A549 (cell line): ENCODE results near the gene EFHC2. TPM values are rescaled to one million over a fixed set of nuclear protein-coding genes. Genes with fewer than 3 reads are reported as not detected.

ENCODE experiments used
- ATAC-seq, 2 experiments: fragments of 200-7000 bp in 1 of 2; fragments of >200 bp in 1 of 2; cut with Nextera tagmentation in 1 of 2; cut with Tn5 transposase in 1 of 2; 3 replicates each; pipeline versions ENCODE4 v1.8.0 to v1.9.1; 2018 to 2020; ENCODE audit warnings: mild to moderate bottlenecking in 1 of 2, moderate library complexity in 1 of 2
- CTCF ChIA-PET: fragments of 300-600 bp; sonication (Branson Sonifier 250); formaldehyde crosslinking; extraction: SDS; loops from one replicate; lab custom pipeline; 2021; ENCODE audit warnings: antibody characterized with exemption, inconsistent platforms; lab: Yijun Ruan, JAX
- POLR2A ChIA-PET: fragments of 350-600 bp; formaldehyde crosslinking; extraction: SDS; loops from one replicate; lab custom pipeline; 2021; ENCODE audit warnings: antibody characterized with exemption, inconsistent platforms; lab: Yijun Ruan, JAX
- DNase-seq, 2 experiments: peaks; one replicate each; pipeline versions ENCODE4 v3.0.0 to v3.0.0-alpha.2; 2011 to 2016; ENCODE audit warnings: low read depth in 1 of 2, low spot score in 1 of 2
- FAIRE-seq: peaks from 2 replicates; lab custom pipeline; 2011; peaks lifted over from hg19 to GRCh38; lab: Jason Lieb, UNC
- H3K27ac ChIP-seq, 2 experiments: fragments of >200 bp; sonication (Bioruptor Twin); formaldehyde crosslinking; 3 replicates each; pipeline ENCODE4 v1.5.1; 2016 to 2017
- H3K4me1 ChIP-seq: fragments of >200 bp; sonication (Bioruptor Twin); formaldehyde crosslinking; 3 replicates; pipeline ENCODE4 v1.6.1; 2016
- H3K4me2 ChIP-seq: fragments of >200 bp; sonication (Bioruptor Twin); formaldehyde crosslinking; 3 replicates; pipeline ENCODE4 v1.6.1; 2016
- H3K4me3 ChIP-seq: fragments of >200 bp; sonication (Bioruptor Twin); formaldehyde crosslinking; 3 replicates; pipeline ENCODE4 v1.5.1; 2016
- H3K9me3 ChIP-seq: fragments of >200 bp; sonication (Bioruptor Twin); formaldehyde crosslinking; 3 replicates; pipeline ENCODE4 v1.6.1; 2016
- CBX2 ChIP-seq: fragments of 200-600 bp; sonication (generic); IDR thresholded peaks from 2 replicates; pipeline ENCODE4 v1.6.1; 2016; ENCODE audit warnings: low read depth, mild to moderate bottlenecking, borderline replicate concordance
- CBX8 ChIP-seq: fragments of 200-600 bp; sonication (generic); IDR thresholded peaks from 2 replicates; pipeline ENCODE4 v1.6.1; 2016
- CEBPB ChIP-seq, 2 experiments: fragments of >200 bp in 1 of 2; sonication (Bioruptor Twin) in 1 of 2; formaldehyde crosslinking in 1 of 2; IDR thresholded peaks; 2 replicates each; pipeline ENCODE4 v1.6.1; 2012 to 2016
- CHD2 ChIP-seq: fragments of 150-350 bp; IDR thresholded peaks from 2 replicates; pipeline ENCODE4 v1.6.1; 2014; ENCODE audit warnings: low read length; ENCODE audit not compliant: partially characterized antibody
- CHD4 ChIP-seq: fragments of 200-600 bp; sonication (generic); IDR thresholded peaks from 2 replicates; pipeline ENCODE4 v1.6.1; 2016; ENCODE audit warnings: antibody characterized with exemption, mild to moderate bottlenecking, borderline replicate concordance
- CTCF ChIP-seq: fragments of >200 bp; sonication (Bioruptor Twin); formaldehyde crosslinking; IDR thresholded peaks from 3 replicates; pipeline ENCODE4 v1.5.1; 2016
- E2F6 ChIP-seq: IDR thresholded peaks from 2 replicates; pipeline ENCODE4 v1.6.1; 2012; ENCODE audit warnings: low read depth, borderline replicate concordance
- EHF ChIP-seq: fragments of 250-450 bp; sonication (Bioruptor Pico); IDR thresholded peaks from 2 replicates; pipeline ENCODE4 v1.5.0; 2020; ENCODE audit warnings: mild to moderate bottlenecking
- EP300 ChIP-seq, 2 experiments: fragments of >200 bp; sonication (Bioruptor Twin); formaldehyde crosslinking; IDR thresholded peaks; 2 replicates in 1 of 2; 3 replicates in 1 of 2; pipeline ENCODE4 v1.6.1; 2016 to 2017
- ESRRA ChIP-seq: fragments of 150-350 bp; IDR thresholded peaks from 2 replicates; pipeline ENCODE4 v1.6.1; 2014; ENCODE audit warnings: mild to moderate bottlenecking, low read length, borderline replicate concordance
- FOSB ChIP-seq: fragments of 250-450 bp; sonication (Bioruptor Pico); IDR thresholded peaks from 2 replicates; pipeline ENCODE4 v1.5.0; 2020; ENCODE audit warnings: mild to moderate bottlenecking, moderate library complexity
- FOSL2 ChIP-seq, 2 experiments: fragments of 450-650 bp in 1 of 2; fragments of >200 bp in 1 of 2; sonication (Bioruptor Twin) in 1 of 2; formaldehyde crosslinking; IDR thresholded peaks; 2 replicates each; pipeline versions ENCODE4 v1.5.0 to v1.6.1; 2016 to 2020; ENCODE audit warnings: mild to moderate bottlenecking in 1 of 2, moderate library complexity in 1 of 2
- GATA3 ChIP-seq: IDR thresholded peaks from 2 replicates; pipeline ENCODE4 v1.6.1; 2012; ENCODE audit warnings: borderline replicate concordance
- HDAC2 ChIP-seq: fragments of 200-600 bp; sonication (generic); IDR thresholded peaks from 2 replicates; pipeline ENCODE4 v1.6.1; 2016
- HES2 ChIP-seq: fragments of >200 bp; sonication (Bioruptor Twin); formaldehyde crosslinking; IDR thresholded peaks from 2 replicates; pipeline ENCODE4 v1.6.1; 2016
- HEYL ChIP-seq: fragments of 250-450 bp; sonication (Bioruptor Pico); IDR thresholded peaks from 2 replicates; pipeline ENCODE4 v1.8.0; 2021; ENCODE audit warnings: mild to moderate bottlenecking, moderate library complexity
- HOXA7 ChIP-seq: fragments of 250-450 bp; sonication (Bioruptor Pico); IDR thresholded peaks from 2 replicates; pipeline ENCODE4 v1.5.0; 2020; ENCODE audit warnings: mild to moderate bottlenecking, moderate library complexity
- HOXB13 ChIP-seq: fragments of 250-450 bp; sonication (Bioruptor Pico); IDR thresholded peaks from 2 replicates; pipeline ENCODE4 v1.5.0; 2020; ENCODE audit warnings: low read depth, mild to moderate bottlenecking, moderate library complexity
- JUN ChIP-seq, 2 experiments: fragments of >200 bp; sonication (Bioruptor Twin); formaldehyde crosslinking; IDR thresholded peaks; 2 replicates in 1 of 2; 3 replicates in 1 of 2; pipeline ENCODE4 v1.6.1; 2016 to 2017
- JUNB ChIP-seq: fragments of >200 bp; sonication (Bioruptor Twin); formaldehyde crosslinking; IDR thresholded peaks from 2 replicates; pipeline ENCODE4 v1.6.1; 2016
- KDM1A ChIP-seq: fragments of 200-600 bp; sonication (generic); IDR thresholded peaks from 2 replicates; pipeline ENCODE4 v1.6.1; 2016; ENCODE audit warnings: low read depth, mild to moderate bottlenecking
- MAFK ChIP-seq: fragments of 450-650 bp; IDR thresholded peaks from 2 replicates; pipeline ENCODE4 v1.6.1; 2014; ENCODE audit not compliant: partially characterized antibody
- MYC ChIP-seq: IDR thresholded peaks from 2 replicates; pipeline ENCODE4 v1.6.1; 2012; ENCODE audit warnings: mild to moderate bottlenecking, inconsistent platforms, low read length, improper control_type of control experiment, borderline replicate concordance
- NPAS2 ChIP-seq: fragments of 250-450 bp; sonication (Bioruptor Pico); IDR thresholded peaks from 2 replicates; pipeline ENCODE4 v1.8.0; 2022; ENCODE audit warnings: mild to moderate bottlenecking, moderate library complexity, borderline replicate concordance
- NR3C1 ChIP-seq: fragments of >200 bp; sonication (Bioruptor Twin); formaldehyde crosslinking; IDR thresholded peaks from 3 replicates; pipeline ENCODE4 v1.6.1; 2017
- RCOR1 ChIP-seq: fragments of 150-350 bp; IDR thresholded peaks from 2 replicates; pipeline ENCODE4 v1.6.1; 2014; ENCODE audit warnings: antibody characterized with exemption, low read length, low read depth
- SREBF2 ChIP-seq: fragments of 450-650 bp; IDR thresholded peaks from 2 replicates; pipeline ENCODE4 v1.6.1; 2014; ENCODE audit warnings: mild to moderate bottlenecking, moderate library complexity
- TP53 ChIP-seq: fragments of 250-450 bp; sonication (Bioruptor Pico); IDR thresholded peaks from 2 replicates; pipeline ENCODE4 v1.5.0; 2021; ENCODE audit warnings: mild to moderate bottlenecking, moderate library complexity
- ZC3H11A ChIP-seq: fragments of 450-650 bp; IDR thresholded peaks from 2 replicates; pipeline ENCODE4 v1.6.1; 2014; ENCODE audit warnings: antibody characterized with exemption, mild to moderate bottlenecking
- ZNF302 ChIP-seq: fragments of 250-450 bp; sonication (Bioruptor Pico); IDR thresholded peaks from 2 replicates; pipeline ENCODE4 v1.9.0; 2021; ENCODE audit warnings: inconsistent platforms, mild to moderate bottlenecking, moderate library complexity
- WGBS: methylation state at CpG from one replicate; pipeline ENCODE4 v1.1.6; 2017; ENCODE audit errors: missing lambda C conversion rate; 5-methylcytosine and 5-hydroxymethylcytosine counted together
- polyA plus RNA-seq, 4 experiments: library from polyadenylated mRNA; depleted of rRNA in 3 of 4; stranded (reverse); fragments of >200 nt; fragmentation: RNase III in 1 of 4; extraction: RNeasy Plus Mini Kit Qiagen cat#74134 plus additional on column Dnase treatment in 1 of 4; gene quantifications; 2 replicates in 3 of 4; 3 replicates in 1 of 4; pipeline ENCODE4 v1.2.3, GENCODE V29; 2011 to 2017
- TF ChIP-seq, protein P1 (sequence below): fragments of >200 bp; sonication (Bioruptor Twin); formaldehyde crosslinking; IDR thresholded peaks from 3 replicates; pipeline ENCODE4 v1.6.1; 2016
- TF ChIP-seq, protein P2 (sequence below): IDR thresholded peaks from 2 replicates; pipeline ENCODE4 v1.6.1; 2012

Gene EFHC2
- polyA plus RNA-seq, 2 of the 4 experiments (the other 2 are of a cell fraction): 0.48 to 0.80 TPM

- TF ChIP-seq, protein P1, sequence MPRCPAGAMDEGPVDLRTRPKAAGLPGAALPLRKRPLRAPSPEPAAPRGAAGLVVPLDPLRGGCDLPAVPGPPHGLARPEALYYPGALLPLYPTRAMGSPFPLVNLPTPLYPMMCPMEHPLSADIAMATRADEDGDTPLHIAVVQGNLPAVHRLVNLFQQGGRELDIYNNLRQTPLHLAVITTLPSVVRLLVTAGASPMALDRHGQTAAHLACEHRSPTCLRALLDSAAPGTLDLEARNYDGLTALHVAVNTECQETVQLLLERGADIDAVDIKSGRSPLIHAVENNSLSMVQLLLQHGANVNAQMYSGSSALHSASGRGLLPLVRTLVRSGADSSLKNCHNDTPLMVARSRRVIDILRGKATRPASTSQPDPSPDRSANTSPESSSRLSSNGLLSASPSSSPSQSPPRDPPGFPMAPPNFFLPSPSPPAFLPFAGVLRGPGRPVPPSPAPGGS: no peak
- TF ChIP-seq HDAC2 (no peak), HES2 (no peak), ZNF302 (no peak), MYC (no peak), KDM1A (no peak), ZC3H11A (no peak), GATA3 (no peak), JUNB (no peak), CEBPB (IDR thresholded peaks at IDR 0.05) (no peak), FOSB (no peak), CBX2 (no peak), HEYL (CRISPR knock-in tag) (no peak), HOXB13 (CRISPR knock-in tag) (no peak), JUN (IDR thresholded peaks at IDR 0.05) (no peak), CBX8 (no peak), CHD2 (no peak), CHD4 (no peak)
- Histone ChIP-seq H3K4me3 (no peak overlapping the region), H3K9me3 (no peaks in the 10 kb centered on the region), H3K4me1 (peaks cover 8% of the 10 kb centered on the region; the same call in 1 of the 3 replicates), H3K4me2 (peak overlapping the region; percentile 8; the same call in 1 of the 3 replicates), H3K27ac (no peak overlapping the region)
- 53% methylated on average over 4 of the region's 4 CpGs for WGBS
- FAIRE-seq (peak; percentile 86), DNase-seq (no peak), ATAC-seq (no peak)
- POLR2A ChIA-PET: no interaction called here
- CTCF ChIA-PET: no interaction called here
Measured at GRCh38 chrX:44305921-44306320, 37.6 kb downstream of the EFHC2 start.

- FAIRE-seq: no peak
- CTCF ChIA-PET: interaction anchor here (0.8 kb wide), 1 partner anchor 13 kb away, joined by 3 read pairs; no protein-coding TSS in a partner anchor
- no peaks in the 10 kb centered on the region for H3K9me3 ChIP-seq
- no peak overlapping the region for H3K4me2 ChIP-seq
- 60% methylated on average over 2 of the region's 2 CpGs for WGBS
- H3K27ac ChIP-seq: no peak overlapping the region
- H3K4me3 ChIP-seq: no peak overlapping the region
- no peak for DNase-seq
- POLR2A ChIA-PET: no interaction called here
- no peak for ATAC-seq
- H3K4me1 ChIP-seq: peaks cover 8% of the 10 kb centered on the region; the same call in 1 of the 3 replicates
- no peak for TF ChIP-seq FOSL2 (IDR thresholded peaks at IDR 0.05)
- no peak for TF ChIP-seq FOSL2 (CRISPR knock-in tag; IDR thresholded peaks at IDR 0.05)
- TF ChIP-seq JUN (IDR thresholded peaks at IDR 0.05): no peak
- no peak for TF ChIP-seq E2F6
- no peak for TF ChIP-seq RCOR1
- TF ChIP-seq GATA3: no peak
- no peak for TF ChIP-seq TP53
- TF ChIP-seq EP300 (IDR thresholded peaks at IDR 0.05): no peak
- TF ChIP-seq MAFK: no peak
- no peak for TF ChIP-seq MYC
- no peak for TF ChIP-seq CBX2
- TF ChIP-seq, protein P2, sequence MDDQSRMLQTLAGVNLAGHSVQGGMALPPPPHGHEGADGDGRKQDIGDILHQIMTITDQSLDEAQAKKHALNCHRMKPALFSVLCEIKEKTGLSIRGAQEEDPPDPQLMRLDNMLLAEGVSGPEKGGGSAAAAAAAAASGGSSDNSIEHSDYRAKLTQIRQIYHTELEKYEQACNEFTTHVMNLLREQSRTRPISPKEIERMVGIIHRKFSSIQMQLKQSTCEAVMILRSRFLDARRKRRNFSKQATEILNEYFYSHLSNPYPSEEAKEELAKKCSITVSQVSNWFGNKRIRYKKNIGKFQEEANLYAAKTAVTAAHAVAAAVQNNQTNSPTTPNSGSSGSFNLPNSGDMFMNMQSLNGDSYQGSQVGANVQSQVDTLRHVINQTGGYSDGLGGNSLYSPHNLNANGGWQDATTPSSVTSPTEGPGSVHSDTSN: no peak
- no peak for TF ChIP-seq HOXB13 (CRISPR knock-in tag)
- no peak for TF ChIP-seq HOXA7 (CRISPR knock-in tag)
- no peak for TF ChIP-seq SREBF2
- TF ChIP-seq NR3C1: no peak
- no peak for TF ChIP-seq ESRRA
- no peak for TF ChIP-seq NPAS2
- TF ChIP-seq CTCF: no peak
- no peak for TF ChIP-seq EHF (CRISPR knock-in tag)
- TF ChIP-seq, all 56 proteins: peak for 0
Measured at GRCh38 chrX:44303119-44303518, 40.4 kb downstream of the EFHC2 start.
